ENCODE results near the gene NR1H3.
"Not testable (repeated sequence)": the region's sequence is repeated elsewhere in the genome, so short reads cannot be mapped to it uniquely, and the experiment has no call there.

Gene NR1H3

DNA sequence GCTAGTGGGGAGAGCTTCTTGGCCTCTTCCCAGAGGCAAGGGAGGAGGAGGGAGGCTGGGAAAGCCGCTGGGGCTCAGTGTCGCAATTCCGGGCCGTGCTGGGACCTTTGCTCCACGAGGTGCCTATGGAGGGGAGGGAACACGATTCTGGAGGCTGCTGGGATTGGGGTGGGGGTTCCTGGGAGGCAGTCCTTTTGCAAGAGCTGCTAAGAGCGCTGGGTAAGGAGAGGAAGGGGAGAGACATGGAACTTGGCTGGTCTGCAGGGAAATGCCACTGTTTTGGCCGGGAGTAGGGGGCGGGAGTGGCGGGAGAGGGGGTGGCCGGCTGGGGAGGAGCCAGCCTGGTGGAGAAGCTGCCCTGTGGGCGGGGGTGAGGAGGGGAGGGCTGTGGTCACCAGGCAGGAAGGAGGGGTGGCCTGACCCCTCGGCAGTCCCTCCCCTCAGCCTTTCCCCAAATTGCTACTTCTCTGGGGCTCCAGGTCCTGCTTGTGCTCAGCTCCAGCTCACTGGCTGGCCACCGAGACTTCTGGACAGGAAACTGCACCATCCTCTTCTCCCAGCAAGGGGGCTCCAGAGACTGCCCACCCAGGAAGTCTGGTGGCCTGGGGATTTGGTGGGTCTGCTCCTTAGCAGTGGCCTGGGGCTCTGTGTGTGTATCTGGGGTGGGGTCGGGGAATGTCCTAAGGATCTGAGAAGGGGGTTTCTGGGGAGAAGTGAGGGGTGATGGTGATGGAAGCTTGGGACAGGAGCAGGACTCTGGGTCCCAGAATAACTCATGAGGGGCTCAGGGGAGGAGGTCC is at the start of gene NR1H3:
NR1H3 (plus strand) TSS at position 480 of the 800 bp plus-strand sequence. CDS start 1,221 bp downstream, outside the sequence.
- no peak for DNase-seq

DNA sequence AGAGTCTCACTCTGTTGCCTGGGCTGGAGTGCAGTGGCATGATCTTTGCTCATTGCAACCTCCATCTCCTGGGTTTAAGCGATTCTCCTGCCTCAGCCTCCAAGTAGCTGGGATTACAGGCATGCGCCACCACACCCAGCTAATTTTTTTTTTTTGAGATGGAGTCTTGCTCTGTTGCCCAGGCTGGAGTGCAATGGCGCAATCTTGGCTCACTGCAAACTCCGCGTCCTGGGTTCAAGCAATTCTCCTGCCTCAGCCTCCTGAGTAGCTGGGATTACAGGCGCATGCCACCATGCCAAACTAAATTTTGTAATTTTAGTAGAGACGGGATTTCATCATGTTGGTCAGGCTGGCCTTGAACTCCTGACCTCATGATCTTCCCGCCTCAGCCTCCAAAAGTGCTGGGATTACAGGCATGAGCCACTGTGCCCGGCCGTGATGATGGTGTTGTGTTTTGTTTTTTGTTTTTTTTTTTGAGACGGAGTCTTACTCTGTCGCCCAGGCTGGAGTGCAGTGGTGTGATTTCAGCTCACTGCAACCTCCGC is 49.7 kb upstream of the NR1H3 start:
- not testable (repeated sequence) for DNase-seq

DNA sequence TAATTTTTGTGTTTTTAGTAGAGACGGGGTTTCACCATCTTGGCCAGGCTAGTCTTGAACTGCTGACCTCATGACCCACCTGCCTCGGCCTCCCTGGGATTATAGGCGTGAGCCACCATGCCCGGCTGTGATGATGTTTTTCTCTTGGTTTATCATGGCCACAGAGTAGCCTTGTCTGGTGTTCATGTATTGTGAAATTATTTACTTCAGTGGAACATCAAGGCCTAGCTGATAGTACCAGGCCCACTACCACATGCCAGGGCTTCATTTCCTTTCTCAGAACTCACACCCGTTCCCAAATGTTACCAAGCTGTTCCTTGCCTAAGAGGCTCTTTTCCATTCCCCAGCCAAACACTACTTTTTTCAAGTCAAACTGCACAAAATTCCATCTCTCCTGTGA is 49.2 kb upstream of the NR1H3 start:
- no peak for DNase-seq

DNA sequence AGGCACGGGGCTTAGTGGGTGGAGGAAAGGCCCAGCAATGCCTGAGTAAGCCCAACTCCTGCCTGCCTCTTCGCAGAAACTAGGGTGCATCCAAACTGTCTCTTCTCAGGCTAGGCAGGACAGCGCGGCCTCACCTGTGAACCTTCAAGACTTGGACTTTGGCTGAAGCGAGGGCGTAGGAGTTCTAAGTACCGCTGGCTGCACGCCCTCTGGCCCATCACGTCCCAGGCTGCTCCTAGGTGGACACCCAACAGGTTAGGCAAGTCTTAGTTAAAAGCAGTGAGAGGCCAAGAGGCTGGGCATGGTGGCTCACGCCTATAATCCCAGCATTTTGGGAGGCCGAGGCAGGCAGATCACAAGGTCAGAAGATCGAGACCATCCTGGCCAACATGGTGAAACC is 44.9 kb upstream of the NR1H3 start:
- no peak for DNase-seq

DNA sequence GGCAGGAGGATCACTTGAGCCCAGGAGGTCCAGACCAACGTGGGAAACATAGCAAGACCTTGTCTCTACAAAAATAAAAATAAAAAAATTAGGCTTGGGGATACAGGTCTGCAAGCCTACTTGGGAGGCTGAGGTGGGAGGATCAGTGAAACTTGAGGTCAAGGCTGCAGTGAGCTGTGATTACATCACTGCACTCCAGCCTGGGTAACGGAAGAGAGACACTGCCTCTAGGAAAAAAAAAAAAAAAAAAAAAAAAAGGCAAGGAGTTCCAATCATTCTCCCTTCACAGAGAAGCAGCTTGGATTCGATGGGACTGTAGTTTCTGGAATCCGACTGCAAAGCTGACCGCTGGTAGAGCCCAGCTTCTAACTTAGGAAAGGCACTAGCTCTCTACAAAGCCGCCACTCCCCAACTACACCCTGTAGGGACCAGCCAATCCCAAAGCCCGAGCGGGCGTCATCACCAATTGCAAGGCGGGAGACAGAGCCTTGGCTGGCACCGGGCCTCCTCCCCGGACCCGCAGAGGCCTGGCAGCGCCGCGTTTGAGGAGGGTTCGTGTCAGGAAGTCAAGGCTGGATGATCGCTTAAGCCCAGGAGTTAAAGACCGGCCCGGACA is 43.7 kb upstream of the NR1H3 start:
- DNase-seq, result peak; percentile 73

DNA sequence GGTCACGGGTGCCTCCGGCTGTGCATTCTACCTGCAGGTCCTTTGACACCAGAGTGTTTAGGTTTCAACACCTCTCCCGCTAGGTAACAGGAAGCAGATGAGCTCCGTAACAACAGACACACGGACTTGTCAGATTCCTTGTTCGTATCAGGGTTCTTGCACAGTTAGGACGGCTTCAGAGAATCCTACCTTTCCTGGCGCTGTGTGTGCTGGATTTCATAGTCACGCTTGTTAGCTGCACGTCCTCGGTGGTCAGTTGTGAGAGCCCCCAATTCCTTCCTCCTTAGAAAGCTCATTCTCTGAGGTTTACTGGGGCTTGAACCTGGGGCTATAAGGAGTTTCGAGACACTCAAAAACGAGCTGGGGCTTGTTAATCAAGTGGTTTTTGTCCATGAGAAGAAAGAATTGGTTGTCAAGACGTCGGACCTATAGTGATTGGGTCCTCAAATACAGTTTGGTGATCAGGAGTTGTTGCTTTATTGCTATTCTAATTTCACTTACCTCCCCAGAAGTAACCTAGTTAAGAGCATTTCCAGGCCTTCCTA is 42.4 kb upstream of the NR1H3 start:
- DNase-seq, result no peak

DNA sequence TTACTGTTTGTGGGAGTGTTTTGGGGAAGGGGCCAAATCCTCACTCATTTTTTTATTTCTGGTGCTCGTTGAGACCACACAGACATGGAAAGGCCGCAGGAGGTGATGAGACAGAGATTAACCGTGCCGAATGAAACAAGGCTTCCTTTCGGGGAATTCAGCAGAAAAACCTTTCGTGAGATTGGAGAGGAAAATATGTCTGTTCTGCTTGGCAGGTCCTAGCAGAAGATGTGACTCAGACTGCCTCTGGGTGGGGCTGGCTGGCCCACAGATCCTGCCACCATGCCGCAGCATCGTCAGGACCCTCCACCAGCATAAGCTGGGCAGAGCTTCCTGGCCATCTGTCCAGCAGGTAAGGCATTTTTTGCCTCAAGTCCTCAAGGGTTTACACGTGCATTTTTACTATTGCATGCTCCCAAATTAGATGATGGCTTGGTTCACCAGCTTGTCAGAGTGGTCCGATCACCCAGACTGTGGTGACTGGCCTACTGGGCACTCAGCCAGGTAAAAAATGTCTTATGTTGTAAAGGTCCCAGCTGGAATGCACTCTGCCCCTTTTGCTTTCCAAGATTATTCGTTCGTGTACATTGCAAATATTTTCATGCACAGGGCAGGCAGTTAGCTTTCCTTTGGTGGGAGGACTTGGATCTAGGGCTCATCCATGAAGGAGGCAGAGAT is 41.5 kb upstream of the NR1H3 start:
- peak; percentile 50 for DNase-seq

DNA sequence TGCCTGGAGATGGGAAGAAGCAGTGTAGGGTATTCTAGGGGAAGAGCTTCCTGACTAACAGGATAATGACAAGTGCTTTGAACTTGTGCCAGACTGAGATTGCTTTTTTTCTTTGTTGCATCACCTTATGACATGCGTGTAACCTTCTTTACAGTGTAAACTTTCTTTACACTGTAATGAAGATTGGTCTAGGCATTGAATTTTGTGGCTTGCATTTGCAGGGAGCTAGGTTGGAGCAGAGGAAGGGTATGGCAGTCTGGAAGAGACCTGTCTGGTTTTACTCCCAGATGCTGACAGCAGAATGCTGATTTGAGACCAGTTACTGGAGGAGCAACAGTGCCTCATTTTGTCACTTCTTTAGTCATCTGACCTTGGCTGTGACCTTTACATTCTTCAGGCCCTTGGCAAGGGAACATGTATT is 37.4 kb upstream of the NR1H3 start:
- no peak for DNase-seq

DNA sequence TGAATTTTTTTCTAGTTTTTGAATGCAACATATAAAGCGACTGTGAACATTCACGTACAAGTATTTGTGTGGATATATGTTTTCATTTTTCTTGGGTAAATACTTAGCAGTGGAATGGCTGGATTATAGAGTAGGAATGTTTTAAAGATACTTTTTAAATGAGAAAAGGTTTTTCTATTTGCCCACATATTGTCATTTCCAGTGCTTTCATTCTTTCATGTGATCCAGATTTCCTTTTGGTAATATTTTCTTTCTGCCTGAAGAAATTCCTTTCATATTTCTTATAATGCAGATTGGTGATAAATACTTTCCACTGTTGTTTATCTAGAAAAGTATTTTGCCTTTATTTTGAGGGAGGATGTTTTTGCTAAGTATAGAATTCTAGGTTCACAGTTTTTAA is 35.1 kb upstream of the NR1H3 start:
- no peak for DNase-seq

DNA sequence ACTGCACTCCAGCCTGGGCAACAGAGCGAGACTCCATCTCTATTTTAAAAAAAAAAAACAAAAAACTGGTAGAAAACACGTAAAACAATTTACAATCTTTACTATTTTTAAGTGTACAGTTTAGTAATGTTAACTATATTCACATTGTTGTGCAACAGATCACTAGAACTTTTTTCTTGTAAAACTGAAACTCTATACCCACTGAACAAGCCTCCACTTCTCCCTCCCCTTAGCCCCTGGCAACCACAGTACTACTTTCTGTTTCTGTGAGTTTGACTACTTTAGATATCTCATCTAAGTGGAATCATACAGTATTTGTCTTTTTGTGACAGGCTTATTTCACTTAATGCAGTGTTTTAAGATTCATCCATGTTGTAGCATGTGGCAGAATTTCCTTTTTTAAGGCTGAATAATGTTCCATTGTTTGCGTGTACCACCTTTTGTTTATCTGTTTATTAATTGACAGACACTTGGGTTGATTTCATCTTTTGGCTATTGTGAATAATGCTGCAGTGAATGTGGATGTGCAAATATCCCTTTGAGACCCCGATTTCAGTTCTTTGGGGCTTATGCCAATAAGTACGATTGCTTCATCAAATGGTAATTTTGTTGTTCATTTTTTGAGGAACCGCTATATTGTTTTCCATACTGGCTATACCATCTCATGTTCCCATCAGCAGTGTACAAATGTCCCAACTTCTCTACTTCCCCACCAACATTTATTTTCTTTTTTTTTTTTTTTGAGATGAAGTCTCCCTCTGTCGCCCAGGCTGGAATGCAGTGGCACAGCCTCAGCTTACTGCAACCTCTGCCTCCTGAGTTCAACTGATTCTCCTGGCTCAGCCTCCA is 32.0 kb upstream of the NR1H3 start:
- no peak for DNase-seq

DNA sequence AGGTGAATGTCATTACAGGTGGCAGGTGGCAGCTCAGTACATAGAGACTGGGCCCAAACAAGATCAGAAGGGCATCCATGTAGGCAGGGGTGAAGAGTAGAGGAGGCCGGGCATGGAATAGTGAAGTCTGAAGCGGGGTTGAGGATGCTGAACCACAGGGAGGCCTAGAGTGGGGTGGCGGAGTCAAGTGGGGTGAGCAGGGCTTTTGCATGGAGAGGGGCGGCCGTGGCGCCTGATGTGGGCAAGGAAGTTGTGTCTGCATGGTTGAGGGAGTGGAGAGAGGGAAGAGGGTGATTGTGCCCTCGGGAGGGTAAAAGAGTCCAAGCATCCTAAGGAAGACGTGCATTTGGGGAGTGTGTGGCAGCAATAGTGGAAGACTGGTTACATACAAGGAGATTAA is 28.6 kb upstream of the NR1H3 start:
- no peak for DNase-seq

DNA sequence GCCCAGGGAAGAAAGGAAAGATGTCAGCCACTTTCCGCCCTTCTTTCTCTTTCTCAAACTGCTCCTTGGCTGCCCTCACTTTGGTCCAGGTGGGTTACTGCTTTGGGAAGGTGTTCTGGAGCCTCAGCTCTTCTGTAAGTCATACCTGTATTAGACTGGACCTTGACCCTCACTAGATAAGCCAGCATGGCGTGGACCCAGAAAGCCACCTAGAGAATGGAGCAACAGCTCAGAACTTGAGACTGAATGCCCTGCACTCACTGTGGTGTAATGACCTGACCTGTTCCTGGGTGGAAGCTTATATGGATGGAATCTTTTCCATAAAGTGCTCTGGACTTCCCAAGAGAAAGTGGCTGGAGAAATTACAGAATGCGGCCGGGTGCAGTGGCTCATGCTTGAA is 24.7 kb upstream of the NR1H3 start:
- no peak for DNase-seq

DNA sequence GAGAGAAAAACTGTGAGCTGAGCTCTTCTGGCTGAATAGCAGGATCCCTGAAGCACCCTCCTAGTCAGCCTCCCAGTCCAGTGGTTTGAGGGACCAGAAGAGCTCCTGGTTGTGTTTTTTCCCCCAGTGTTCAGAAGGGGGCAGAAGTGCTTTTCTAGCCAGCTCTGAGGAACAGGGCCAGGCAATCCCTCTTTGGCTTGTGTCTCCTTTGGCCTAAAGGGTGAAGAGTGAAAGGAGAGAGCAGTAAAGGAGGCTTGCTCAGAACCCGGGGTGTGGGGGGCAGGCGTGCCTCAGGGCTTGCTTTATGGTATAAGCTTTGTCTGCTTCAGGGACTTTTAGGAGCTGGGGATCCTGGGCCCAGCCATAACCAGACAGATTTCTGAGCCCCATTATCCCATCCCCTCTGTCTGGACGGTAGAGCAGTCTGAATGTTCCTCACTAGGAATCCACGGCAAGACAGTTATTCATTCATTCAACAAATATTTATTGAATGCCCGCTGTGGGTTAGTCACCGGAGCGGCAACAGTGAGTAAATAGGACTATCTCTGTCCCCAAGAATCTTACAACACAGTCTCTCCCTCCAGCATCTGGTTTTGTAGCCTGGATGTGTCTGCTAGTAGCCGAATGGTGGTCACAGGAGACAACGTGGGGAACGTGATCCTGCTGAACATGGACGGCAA is 23.7 kb upstream of the NR1H3 start:
- no peak for DNase-seq

DNA sequence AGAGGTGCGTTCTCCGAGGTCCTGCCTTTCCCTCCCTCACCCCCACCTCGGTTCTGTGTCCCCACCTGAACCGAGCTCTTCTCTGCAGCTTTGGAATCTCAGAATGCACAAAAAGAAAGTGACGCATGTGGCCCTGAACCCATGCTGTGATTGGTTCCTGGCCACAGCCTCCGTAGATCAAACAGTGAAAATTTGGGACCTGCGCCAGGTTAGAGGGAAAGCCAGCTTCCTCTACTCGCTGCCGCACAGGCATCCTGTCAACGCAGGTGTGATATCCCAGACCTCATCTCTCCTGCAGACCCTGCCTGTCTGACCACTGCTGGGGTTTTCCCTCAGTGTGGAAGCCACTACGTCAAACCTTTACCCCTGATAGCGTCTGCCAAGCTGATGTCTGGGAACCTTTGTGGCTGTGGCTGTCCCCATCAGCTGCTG is 23.1 kb upstream of the NR1H3 start:
- DNase-seq, result peak; percentile 29

DNA sequence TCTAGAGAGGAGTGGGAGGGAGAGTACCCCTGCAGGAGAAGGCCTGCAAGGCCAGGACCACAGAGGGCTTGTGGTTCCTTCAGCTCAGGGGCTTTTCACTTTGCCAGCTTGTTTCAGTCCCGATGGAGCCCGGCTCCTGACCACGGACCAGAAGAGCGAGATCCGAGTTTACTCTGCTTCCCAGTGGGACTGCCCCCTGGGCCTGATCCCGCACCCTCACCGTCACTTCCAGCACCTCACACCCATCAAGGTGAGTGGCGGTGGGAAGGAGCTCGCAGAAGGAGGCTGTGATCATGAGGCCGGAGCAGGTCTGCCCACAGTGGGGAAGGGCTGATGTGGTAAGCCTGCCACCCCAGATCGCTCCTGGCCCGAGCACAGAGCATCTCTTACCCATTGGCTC is 22.6 kb upstream of the NR1H3 start:
- DNase-seq, result no peak

DNA sequence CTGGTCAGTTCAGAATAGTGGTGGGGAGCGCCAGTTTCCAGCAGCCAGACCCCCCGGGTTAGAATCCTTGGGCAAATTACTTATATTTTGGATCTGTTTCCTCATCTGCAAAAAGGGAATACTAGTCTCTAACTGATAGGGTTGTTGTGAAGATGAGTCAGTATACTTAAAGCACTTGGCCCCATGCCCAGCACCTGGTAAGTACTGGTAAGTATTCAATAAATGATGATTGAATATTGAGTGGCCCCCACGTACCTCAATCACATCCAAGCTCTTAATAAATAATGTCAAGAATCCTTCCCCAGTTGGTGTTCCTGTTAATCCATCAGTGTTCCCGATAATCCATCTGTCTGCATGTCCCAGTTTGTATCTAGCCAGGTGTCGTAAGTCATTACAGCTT is 21.3 kb upstream of the NR1H3 start:
- no peak for DNase-seq

DNA sequence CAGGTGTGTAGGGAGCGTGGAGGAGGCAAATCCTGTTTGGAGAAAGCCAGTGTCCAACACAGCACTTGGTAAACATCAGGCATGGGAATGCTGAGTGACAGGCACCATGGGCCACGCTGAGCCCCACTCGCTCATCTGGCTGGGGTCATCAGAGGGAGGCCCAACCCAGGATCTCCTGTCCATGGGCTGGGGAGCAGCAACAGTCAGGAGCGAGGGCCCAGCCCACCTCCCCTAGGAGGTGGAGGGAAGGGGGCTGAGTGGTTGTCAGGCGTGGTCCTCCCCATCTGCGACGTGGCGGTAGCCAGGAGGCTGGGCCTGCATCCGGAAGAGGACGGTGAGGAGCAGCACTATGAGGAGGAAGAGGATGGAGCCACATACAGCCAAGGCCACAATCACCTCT is 17.9 kb upstream of the NR1H3 start:
- no peak for DNase-seq

DNA sequence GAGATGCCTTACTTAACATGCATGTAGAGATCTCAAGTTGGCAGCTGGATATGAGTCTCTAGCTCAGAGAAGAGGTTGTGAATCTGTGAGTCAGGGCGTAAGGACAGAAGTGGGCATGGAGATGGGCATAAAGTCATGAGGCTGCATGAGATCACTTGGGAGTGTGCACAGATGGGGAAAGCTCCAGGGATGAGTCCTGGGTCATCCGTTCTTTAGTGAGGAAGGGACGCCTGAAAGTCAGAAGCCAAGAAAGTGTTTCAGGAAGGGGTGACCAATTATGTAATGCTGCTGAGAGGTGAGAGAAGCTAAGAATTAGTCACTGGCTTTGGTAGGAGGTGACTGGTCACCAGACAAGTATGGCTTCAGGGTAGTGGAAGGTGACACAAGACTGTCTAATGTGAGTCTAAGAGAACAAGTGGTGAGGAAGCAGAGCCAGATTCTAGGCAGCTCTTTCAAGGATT is 15.9 kb upstream of the NR1H3 start:
- no peak for DNase-seq

DNA sequence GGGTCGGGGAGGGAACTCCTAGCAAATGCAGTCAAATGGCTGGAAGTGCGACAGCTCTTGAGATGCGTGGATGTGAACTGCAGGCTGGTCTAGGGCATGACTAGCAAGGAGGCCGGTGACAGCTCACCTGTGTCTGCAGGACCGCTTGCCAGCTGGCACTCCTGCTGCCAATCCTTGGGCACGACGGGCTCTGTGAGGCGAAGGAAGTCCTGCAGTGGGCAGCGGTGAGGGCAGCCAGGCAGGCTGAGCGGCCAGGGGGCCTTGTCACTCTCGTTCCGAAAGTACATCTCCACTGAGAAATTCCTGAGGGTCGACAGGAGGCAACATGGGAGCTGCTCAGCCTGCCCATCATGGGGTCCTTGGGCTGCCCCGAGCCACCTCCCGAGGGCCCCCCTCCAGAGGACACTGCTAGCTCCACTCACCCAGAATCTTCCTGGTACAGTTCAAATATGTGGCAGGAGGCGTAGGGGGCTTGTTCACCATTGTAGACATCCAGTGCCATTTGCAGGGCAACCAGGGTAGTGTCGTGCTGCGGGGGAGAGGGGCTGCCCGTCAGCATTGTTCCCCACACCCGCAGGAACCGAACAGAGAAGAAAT is 15.1 kb upstream of the NR1H3 start:
- no peak for DNase-seq

DNA sequence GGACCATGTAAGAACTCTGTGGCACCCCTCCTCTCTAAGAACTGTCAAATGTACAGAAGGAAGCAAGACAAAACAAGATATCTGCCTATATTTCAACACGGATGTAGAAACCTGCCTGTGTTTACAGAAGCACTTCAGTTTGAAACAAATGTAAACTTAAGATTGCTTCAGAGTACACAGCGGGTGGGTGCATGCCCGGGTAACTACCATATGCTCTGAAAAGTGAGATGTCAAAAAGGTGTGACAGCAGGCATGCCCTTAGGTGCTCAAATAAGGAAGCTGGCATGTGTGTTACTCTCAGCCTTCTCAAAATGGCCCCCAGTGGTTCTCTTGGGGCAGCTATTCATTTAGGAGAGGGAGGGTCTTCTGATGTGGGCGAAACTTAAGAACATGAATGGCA is 14.3 kb upstream of the NR1H3 start:
- DNase-seq, result no peak
